GM21526 (cell line): ENCODE results near the gene FCRL4.

Experiments used
- ATAC-seq: cut with Tn5 transposase; IDR thresholded peaks from one replicate; pipeline ENCODE4 v1.9.1; 2021; ENCODE audit warnings: moderate library complexity; ENCODE audit not compliant: unreplicated experiment, low FRiP score

FCRL4 gene

GRCh38 chr1:157597959-157598667, at the start of gene FCRL4:
Gene FCRL4, minus strand, starts transcription at chr1:157598085. Its CDS starts 141 bp downstream, at chr1:157597944.
- peak; percentile 57 for ATAC-seq

- ATAC-seq = no peak
Measured at GRCh38 chr1:157646144-157646543, 48.3 kb upstream of the FCRL4 start.

- no peak for ATAC-seq
Measured at GRCh38 chr1:157641177-157641576, 43.3 kb upstream of the FCRL4 start.

- no peak for ATAC-seq
Measured at GRCh38 chr1:157639800-157640199, 41.9 kb upstream of the FCRL4 start.

- no peak for ATAC-seq
Measured at GRCh38 chr1:157628773-157629172, 30.9 kb upstream of the FCRL4 start.

- ATAC-seq = no peak
Measured at GRCh38 chr1:157626099-157626498, 28.2 kb upstream of the FCRL4 start.

- ATAC-seq = no peak
Measured at GRCh38 chr1:157624471-157624870, 26.6 kb upstream of the FCRL4 start.

GRCh38 chr1:157622471-157622870, 24.6 kb upstream of the FCRL4 start:
- ATAC-seq = no peak

- ATAC-seq = no peak
Measured at GRCh38 chr1:157618190-157618589, 20.3 kb upstream of the FCRL4 start.

GRCh38 chr1:157600236-157600635, 2.4 kb upstream of the FCRL4 start:
- ATAC-seq = no peak

GRCh38 chr1:157596384-157596783, 1.5 kb downstream of the FCRL4 start:
- peak; percentile 57 for ATAC-seq

GRCh38 chr1:157595356-157595755, 2.5 kb downstream of the FCRL4 start:
- peak; percentile 60 for ATAC-seq

GRCh38 chr1:157585984-157586383, 11.9 kb downstream of the FCRL4 start:
- ATAC-seq = no peak

- ATAC-seq = no peak
Measured at GRCh38 chr1:157584503-157584902, 13.4 kb downstream of the FCRL4 start.

GRCh38 chr1:157580828-157581210, 17.1 kb downstream of the FCRL4 start:
- ATAC-seq = no peak

GRCh38 chr1:157580179-157580827, 17.6 kb downstream of the FCRL4 start:
- no peak for ATAC-seq

- ATAC-seq = no peak
Measured at GRCh38 chr1:157577420-157577819, 20.5 kb downstream of the FCRL4 start.

- peak; percentile 43 for ATAC-seq
Measured at GRCh38 chr1:157575744-157576143, 22.1 kb downstream of the FCRL4 start.

GRCh38 chr1:157574836-157575235, 23.0 kb downstream of the FCRL4 start:
- no peak for ATAC-seq

- ATAC-seq = no peak
Measured at GRCh38 chr1:157566484-157567300, 31.2 kb downstream of the FCRL4 start.

- ATAC-seq = no peak
Measured at GRCh38 chr1:157562515-157562914, 35.4 kb downstream of the FCRL4 start.
